Measurements from ENCODE around the gene CLSTN1.
A peak's percentile ranks its signal among the peaks of the same experiment; 100 is the strongest.
"Not testable (repeated sequence)": the region's sequence is repeated elsewhere in the genome, so short reads cannot be mapped to it uniquely, and the experiment has no call there.

The CLSTN1 gene

DNA sequence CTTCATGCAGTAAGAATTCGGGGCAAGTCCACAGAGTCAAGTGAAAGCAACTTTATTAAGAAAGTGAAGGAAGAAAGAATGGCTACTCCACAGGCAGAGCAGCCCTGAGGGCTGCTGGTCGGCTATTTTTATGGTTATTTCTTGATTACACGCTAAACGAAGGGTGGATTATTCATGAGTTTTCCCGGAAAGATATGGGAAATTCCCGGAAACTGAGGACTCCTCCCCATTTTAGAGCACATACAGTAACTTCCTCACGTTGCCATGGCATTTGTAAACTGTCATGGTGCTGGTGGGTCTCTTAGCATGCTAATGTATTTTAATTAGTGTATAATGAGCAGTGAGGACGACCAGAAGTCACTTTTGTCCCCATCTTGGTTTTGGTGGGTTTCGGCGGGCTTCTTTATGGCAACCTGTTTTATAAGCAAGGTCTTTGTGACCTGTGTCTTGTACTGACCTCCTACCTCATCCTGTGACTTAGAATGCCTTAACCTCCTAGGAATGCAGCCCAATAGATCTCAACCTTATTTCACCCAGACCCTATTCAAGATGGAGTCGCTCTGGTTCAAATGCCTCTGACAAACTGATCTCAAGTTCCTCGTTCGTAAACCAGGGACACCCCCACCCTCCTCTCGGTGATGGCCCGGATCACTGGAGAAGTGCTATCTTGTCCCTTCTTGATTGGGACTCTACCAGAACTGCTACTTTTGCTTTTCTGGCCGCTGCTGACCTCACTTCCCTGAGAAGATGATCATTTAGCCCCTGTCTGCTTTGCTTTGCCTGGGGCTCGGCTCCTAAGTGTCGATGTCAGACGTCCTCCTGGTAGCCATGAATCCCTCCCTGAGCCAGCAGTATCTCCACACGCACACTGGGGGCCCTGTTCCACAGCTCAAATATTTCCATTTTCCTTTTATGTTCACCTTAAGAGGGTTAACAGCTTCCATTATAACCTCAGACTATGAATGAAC, 48.8 kb downstream of the CLSTN1 start:
- no peak for DNase-seq (ENCODE audit: extremely low spot score, insufficient read length, low read depth)
- FAIRE-seq = no peak

- no peak for DNase-seq (ENCODE audit: extremely low spot score, insufficient read length, low read depth)
- no peak for FAIRE-seq
Observed at GRCh38 chr1:9770298-9770697, 53.5 kb downstream of the CLSTN1 start.

DNA sequence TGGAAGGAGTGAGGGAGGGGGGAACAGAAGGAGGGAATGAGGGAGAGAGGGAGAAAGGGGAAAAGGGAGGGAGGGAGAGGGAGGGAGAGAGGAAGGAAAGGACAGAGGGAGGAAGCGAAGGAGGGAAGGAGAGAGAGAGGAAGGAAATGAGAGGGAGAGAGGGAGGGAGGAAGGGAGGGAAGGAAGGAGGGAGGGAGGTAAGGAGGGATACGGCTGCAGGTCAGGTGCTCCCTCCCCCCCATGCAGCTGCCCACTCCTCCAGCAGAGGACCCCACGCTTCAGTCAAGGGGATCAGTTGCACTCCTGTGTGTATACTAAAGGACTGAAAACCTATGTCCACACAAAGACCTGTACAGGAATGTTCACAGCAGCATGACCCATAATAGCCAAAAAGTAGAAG, 54.8 kb downstream of the CLSTN1 start:
- FAIRE-seq (no peak), DNase-seq (ENCODE audit: extremely low spot score, insufficient read length, low read depth) (no peak)

- DNase-seq (ENCODE audit: extremely low spot score, insufficient read length, low read depth) (no peak), FAIRE-seq (peak; percentile 47)
Observed at GRCh38 chr1:9767964-9768668, 55.6 kb downstream of the CLSTN1 start.

DNA sequence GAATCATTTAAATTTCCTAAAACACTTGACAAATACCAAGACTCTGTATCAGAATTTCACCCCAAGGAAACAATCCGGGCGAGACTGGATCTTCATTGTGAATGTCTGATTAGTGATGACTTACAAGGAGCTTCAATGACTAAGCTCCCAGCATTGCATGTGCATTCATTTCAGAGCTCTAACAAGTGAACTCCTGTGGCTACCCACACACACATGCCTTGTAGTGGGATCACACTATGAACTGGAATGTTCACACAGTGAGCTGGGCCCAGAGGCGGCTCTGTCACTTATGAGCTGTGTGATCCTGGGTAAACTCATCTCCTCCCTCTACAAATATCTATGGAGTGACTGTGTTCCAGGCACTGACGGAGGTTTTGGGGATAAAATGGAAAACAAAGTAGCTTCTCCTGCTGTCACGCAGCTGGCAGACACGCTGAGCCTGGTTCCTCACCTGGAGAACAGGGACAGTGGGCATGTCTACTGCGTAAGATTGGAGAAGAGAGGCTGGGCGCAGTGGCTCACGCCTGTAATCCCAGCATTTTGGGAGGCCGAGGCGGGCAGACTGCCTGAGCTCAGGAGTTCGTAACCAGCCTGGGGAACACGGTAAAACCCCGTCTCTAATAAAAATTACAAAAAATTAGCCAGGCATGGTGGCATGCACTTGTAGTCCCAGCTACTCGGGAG, 56.9 kb downstream of the CLSTN1 start:
- no peak for DNase-seq (ENCODE audit: extremely low spot score, insufficient read length, low read depth)
- no peak for FAIRE-seq

DNA sequence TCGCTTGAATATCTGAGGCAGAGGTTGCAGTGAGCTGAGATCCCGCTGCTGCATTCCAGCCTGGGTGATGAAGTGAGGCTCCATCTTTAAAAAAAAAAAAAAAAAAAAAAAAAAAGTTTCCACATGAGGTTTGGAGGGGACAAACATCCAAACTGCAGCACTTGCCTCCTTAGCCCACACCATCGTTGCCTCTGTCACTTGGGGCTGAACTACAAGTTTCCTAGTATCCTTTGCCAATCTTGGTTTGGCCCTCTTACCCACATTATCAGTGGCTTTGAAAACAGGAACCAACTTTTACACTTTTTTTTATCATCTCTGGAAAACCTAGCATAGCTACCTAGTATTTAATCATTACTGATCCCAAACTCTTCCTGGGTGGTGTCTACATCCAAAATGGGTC, 59.2 kb downstream of the CLSTN1 start:
- DNase-seq (ENCODE audit: extremely low spot score, insufficient read length, low read depth) (no peak), FAIRE-seq (no peak)

DNA sequence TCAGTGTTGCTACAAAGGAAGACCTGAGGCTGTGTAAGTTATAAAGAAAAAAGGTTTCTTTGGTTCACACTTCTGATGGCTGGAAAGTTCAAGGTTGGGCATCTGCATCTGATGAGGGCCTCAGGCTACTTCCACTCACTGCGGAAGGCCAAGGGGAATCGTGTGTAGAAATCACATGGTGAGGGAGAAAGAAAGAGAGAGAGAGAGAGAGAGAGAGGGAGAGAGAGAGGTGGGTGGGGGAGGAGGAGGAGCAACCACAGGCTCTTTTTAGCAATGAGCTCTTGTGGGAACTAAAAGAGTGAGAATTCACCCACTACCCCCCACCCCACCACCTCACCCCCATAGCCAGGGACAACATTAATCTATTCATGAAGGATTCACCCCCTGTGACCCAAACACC, 59.9 kb downstream of the CLSTN1 start:
- no peak for FAIRE-seq
- DNase-seq (ENCODE audit: extremely low spot score, insufficient read length, low read depth) = no peak

DNA sequence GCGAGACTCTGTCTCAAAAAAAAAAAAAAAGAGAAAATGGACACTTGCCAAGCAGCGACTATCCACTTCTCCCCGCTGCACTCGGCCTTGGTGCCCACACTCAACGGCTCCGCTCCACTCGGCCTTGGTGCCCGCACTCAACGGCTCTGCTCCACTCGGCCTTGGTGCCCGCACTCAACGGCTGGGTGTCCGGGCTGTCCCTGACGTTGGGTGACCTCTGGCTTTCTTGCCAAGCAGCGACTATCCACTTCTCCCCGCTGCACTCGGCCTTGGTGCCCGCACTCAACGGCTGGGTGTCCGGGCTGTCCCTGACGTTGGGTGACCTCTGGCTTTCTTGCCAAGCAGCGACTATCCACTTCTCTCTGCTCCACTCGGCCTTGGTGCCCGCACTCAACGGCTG, 61.3 kb downstream of the CLSTN1 start:
- FAIRE-seq; DNase-seq (ENCODE audit: extremely low spot score, insufficient read length, low read depth): not testable (repeated sequence)

DNA sequence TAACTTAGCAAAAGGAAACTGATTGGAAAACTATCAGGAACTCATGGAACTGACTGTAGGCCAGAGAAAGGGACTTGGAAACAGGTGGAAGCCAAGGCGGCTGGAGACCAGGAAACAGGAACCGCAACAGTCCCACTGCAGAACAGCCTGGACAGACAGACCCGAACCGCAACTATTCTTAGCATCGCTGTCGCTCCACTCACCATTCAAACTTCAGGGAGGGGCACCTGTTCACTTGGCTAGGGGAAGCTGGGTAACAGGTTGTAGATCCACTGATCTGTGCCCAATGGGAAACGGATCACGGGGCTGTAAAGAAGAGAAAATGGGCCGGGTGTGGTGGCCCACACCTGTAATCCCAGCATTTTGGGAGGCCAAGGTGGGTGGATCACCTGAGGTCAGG, 61.9 kb downstream of the CLSTN1 start:
- DNase-seq (ENCODE audit: extremely low spot score, insufficient read length, low read depth) (no peak), FAIRE-seq (no peak)

DNA sequence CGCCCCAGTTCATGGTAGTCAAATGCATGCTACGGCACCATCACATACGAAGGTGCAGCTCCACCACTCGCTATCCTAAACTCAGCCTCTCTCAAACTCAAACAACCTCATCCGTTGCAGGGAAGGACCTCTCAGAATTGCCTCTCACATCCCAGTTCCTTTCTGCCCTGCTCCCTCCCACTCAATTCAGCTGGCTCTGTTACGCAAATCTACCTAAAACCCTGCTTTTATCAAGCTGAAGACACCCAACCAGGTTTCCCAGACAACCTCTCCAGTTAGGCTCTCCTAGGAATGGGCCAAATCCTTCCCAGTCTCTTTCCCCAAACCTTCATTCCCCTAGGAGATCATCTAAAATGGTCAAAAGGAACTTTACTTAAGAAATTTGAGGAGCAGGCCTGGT, 62.9 kb downstream of the CLSTN1 start:
- no peak for FAIRE-seq
- DNase-seq (ENCODE audit: extremely low spot score, insufficient read length, low read depth) = no peak

DNA sequence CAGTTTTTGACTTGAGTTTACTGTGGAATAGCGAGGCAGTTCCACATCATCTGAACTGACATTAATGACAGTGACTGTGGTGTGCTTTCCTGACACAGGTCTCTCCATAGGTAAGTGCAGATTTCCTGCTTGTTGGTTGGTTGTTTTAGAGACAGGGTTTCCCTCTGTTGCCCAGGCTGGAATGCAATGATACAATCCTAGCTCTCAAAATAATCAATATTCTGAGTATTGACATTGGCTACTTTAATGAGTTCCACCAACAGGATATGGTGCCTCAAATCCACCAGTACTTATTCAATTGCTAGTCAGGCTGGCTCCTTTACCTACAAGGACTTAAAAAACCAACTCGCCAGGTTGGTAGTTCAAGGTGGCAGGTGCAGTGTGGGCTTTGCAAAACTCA, 63.8 kb downstream of the CLSTN1 start:
- FAIRE-seq = no peak
- DNase-seq (ENCODE audit: extremely low spot score, insufficient read length, low read depth) = no peak

GRCh38 chr1:9758559-9759121, 65.1 kb downstream of the CLSTN1 start:
- no peak for DNase-seq (ENCODE audit: extremely low spot score, insufficient read length, low read depth)

DNA sequence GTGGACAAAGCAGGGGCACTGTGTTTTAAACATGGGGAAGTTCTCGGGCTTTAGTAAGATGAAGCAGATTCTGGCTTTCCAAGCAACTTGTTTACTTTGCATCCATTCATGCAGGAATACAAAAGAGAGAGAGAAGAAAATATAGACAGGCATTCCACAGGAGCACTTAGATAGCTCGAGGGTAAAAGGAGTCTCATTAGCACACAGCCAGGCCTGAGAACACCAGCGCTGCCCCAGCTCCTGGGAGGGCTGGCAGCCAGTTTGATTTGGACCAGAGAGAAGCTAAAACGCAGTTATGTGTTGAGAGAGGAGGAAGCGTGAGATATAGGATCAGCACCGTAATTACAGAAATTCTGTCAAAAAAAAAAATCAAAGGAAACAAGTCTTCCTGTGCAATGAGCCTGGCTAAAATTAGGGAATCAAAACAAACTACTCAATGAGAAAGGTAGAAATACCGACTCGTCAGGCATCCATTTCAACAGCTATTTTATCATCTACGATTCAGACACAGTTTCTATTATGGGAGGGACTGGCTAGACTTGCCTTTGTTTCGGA, 68.2 kb downstream of the CLSTN1 start:
- no peak for FAIRE-seq
- DNase-seq (ENCODE audit: extremely low spot score, insufficient read length, low read depth) = no peak

More at GRCh38 chr1:9758559-9759121, 65.1 kb downstream of the CLSTN1 start:
- FAIRE-seq = no peak

DNA sequence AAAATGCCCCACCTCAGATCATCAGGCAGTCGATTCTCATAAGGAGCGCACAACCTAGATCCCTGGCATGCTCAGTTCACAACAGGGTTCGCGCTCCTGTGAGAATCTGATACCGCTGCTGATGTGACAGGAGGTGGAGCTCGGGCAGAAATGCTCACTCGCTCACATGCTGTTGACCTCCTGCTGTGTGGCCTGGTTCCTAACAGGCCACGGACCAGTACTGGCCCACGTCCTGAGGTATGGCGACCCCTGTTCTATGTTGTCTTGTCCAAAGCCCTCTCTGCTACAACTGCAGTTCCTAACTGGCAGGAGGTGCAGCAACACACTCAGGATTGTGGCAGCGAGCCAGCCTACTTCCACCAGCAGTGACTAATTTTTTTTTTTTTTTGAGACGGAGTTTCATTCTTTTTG, 70.6 kb downstream of the CLSTN1 start:
- no peak for FAIRE-seq
- no peak for DNase-seq (ENCODE audit: extremely low spot score, insufficient read length, low read depth)

DNA sequence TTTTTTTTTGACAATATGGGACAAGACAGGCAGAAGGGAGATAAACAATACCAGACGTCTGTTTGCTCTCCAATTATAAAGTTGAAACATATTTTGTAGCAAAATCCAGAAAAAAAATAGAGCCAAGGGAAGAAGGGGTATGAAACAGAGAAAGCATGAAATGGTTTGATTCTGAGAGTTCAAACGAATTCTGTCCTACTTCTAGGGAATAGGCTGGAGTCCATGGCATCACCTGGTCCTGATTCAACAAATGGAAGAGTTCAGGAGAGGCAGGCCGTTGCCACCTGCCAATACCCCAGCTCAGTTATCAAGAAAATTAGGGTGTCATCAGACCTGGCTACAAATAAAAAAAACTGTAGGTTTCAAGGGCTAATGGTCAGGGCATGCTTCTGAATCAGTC, 71.8 kb downstream of the CLSTN1 start:
- no peak for DNase-seq (ENCODE audit: extremely low spot score, insufficient read length, low read depth)
- FAIRE-seq = no peak

DNA sequence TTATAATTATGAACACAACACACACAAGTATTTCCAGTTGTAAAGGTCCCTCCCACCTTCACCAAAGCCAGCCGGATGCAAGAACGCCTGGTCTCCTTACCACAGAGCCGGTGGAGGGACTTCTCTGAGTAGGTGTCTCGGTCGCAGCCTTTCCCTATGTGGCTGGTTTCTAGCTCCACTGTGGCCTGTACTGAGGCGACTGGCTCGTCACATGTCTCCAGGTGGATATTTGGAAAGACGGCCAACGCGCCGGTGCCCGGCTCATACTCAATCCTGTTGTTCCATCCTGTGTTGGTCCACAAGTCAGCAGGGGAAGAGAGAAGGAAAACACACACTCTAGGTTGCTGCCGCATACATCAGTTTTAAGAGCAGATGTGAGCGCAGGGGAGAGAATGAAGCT, 74.4 kb downstream of the CLSTN1 start:
- FAIRE-seq (no peak), DNase-seq (ENCODE audit: extremely low spot score, insufficient read length, low read depth) (no peak)

DNA sequence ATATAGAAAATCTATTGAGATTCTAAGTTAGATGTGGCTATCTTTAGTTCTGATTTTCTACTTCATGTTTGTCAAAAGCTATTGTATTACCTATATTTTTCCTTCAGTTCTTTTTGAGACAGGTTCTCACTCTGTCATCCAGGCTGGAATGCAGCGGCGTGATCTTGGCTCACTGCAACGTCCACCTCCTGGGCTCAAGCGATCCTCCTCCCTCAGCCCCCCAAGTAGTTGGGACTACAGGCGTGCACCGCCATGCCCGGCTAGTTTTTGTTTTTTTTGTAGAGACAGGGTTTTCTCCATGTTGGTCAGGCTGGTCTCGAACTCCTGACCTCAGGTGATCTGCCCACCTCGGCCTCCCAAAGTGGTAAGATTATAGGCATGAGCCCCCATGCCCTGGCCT, 75.4 kb downstream of the CLSTN1 start:
- not testable (repeated sequence) for FAIRE-seq; DNase-seq (ENCODE audit: extremely low spot score, insufficient read length, low read depth)

DNA sequence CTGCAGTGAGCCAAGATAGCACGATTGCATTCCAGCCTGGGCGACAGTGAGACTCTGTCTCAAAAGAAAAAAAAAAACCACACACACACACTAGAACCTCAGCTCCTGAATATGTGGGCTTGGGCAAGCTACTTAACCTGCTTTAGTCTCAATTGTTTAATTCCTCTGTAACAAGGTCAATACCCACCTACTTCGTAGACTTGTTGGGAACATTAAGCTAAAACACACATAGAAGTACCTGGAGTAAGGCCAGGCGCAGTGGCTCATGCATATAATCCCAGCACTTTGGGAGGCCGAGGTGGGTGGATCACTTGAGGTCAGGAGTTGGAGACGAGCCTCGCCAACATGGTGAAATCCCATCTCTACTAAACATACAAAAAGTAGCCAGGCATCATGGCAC, 77.1 kb downstream of the CLSTN1 start:
- DNase-seq (ENCODE audit: extremely low spot score, insufficient read length, low read depth) (no peak), FAIRE-seq (no peak)

DNA sequence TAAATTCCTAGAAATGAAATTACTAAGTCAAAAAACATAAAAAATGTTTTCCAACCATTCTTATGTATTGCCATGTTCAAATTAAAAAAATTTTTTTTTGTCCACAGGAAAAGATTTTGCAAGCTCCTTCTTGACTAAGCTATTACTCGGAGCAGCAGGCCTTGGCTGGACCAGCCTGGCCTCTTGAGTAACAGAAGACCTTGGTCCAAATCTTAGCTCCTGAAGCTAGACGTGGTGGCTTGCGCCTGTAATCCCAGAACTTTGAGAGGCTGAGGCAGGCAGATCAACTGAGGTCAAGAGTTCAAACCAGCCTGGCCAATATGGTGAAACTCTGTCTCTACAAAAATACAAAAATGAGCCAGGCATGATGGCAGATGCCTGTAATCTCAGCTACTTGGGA, 77.6 kb downstream of the CLSTN1 start:
- FAIRE-seq (no peak), DNase-seq (ENCODE audit: extremely low spot score, insufficient read length, low read depth) (no peak)

All from GM18507 (cell line).